HepG2 (cell line): ENCODE measurements around the gene SERINC5. TPM values are rescaled to one million over a fixed set of nuclear protein-coding genes. Genes with fewer than 3 reads are reported as not detected.

Experiments
- CC2D1A ChIP-seq: sonication (generic); formaldehyde crosslinking; IDR thresholded peaks from 2 replicates; pipeline ENCODE4 v1.8.1; 2023; ENCODE audit warnings: mild to moderate bottlenecking, missing genetic modification reagents
- CTCF ChIP-seq: sonication (generic); formaldehyde crosslinking; IDR thresholded peaks from 2 replicates; pipeline ENCODE4 v1.5.0; 2020; ENCODE audit warnings: mild to moderate bottlenecking, missing genetic modification reagents, moderate library complexity
- FOXJ3 ChIP-seq: sonication (generic); formaldehyde crosslinking; IDR thresholded peaks from 2 replicates; pipeline ENCODE4 v1.4.0; 2020; ENCODE audit warnings: missing genetic modification reagents, mild to moderate bottlenecking, borderline replicate concordance
- GABPA ChIP-seq, 2 experiments: IDR thresholded peaks; 2 replicates each; pipeline ENCODE4 v1.6.1; 2011 to 2016; ENCODE audit warnings: low read depth in 2 of 2, low read length in 1 of 2, missing biosample characterization in 1 of 2, missing genetic modification characterization in 1 of 2
- GZF1 ChIP-seq: sonication (generic); formaldehyde crosslinking; IDR thresholded peaks from 2 replicates; pipeline ENCODE4 v1.5.1; 2020; ENCODE audit warnings: mild to moderate bottlenecking, missing genetic modification reagents
- HDAC1 ChIP-seq: sonication (generic); formaldehyde crosslinking; IDR thresholded peaks from 2 replicates; pipeline ENCODE4 v1.5.1; 2020; ENCODE audit warnings: mild to moderate bottlenecking, missing genetic modification reagents
- MATR3 ChIP-seq: sonication (generic); formaldehyde crosslinking; IDR thresholded peaks from 2 replicates; pipeline ENCODE4 v1.4.0; 2020; ENCODE audit warnings: missing genetic modification reagents
- NCOA1 ChIP-seq: sonication (generic); formaldehyde crosslinking; IDR thresholded peaks from 2 replicates; pipeline ENCODE4 v1.9.0; 2021; ENCODE audit warnings: missing genetic modification reagents
- NR2F2 ChIP-seq: IDR thresholded peaks from 2 replicates; pipeline ENCODE4 v1.6.1; 2012; ENCODE audit warnings: low read depth, inconsistent platforms, borderline replicate concordance
- PAX8 ChIP-seq: sonication (generic); formaldehyde crosslinking; IDR thresholded peaks from 2 replicates; pipeline ENCODE4 v1.8.0; 2022; ENCODE audit warnings: mild to moderate bottlenecking, missing genetic modification reagents, borderline replicate concordance
- RCOR2 ChIP-seq: IDR thresholded peaks from 2 replicates; pipeline ENCODE4 v1.6.1; 2016; ENCODE audit warnings: missing biosample characterization, missing genetic modification reagents
- SIX4 ChIP-seq: sonication (generic); formaldehyde crosslinking; IDR thresholded peaks from 2 replicates; pipeline ENCODE4 v1.4.0; 2020; ENCODE audit warnings: missing genetic modification reagents
- SRSF1 ChIP-seq: fragments of 200-400 bp; formaldehyde crosslinking; optimal IDR thresholded peaks from 2 replicates; pipeline ENCODE3; 2017; ENCODE audit warnings: mild to moderate bottlenecking, low read depth, low read length, moderate library complexity
- TBL1XR1 ChIP-seq: fragments of 150-350 bp; IDR thresholded peaks from 2 replicates; pipeline ENCODE4 v1.6.1; 2014; ENCODE audit warnings: borderline replicate concordance, low read length; ENCODE audit not compliant: partially characterized antibody
- ZBTB21 ChIP-seq: sonication (generic); formaldehyde crosslinking; IDR thresholded peaks from 2 replicates; pipeline ENCODE4 v1.4.0; 2020; ENCODE audit warnings: missing genetic modification reagents
- ZNF317 ChIP-seq: sonication (generic); formaldehyde crosslinking; IDR thresholded peaks from 2 replicates; pipeline ENCODE4 v1.5.0; 2020; ENCODE audit warnings: mild to moderate bottlenecking, missing genetic modification reagents
- ZNF335 ChIP-seq: sonication (generic); formaldehyde crosslinking; IDR thresholded peaks from 2 replicates; pipeline ENCODE4 v1.4.0; 2020; ENCODE audit warnings: missing genetic modification reagents
- ZNF34 ChIP-seq: sonication (generic); formaldehyde crosslinking; IDR thresholded peaks from 2 replicates; pipeline ENCODE4 v1.4.0; 2020; ENCODE audit warnings: mild to moderate bottlenecking, missing genetic modification reagents, borderline replicate concordance
- ZNF343 ChIP-seq: sonication (generic); formaldehyde crosslinking; IDR thresholded peaks from 2 replicates; pipeline ENCODE4 v1.4.0; 2020; ENCODE audit warnings: mild to moderate bottlenecking, missing genetic modification reagents
- ZNF501 ChIP-seq: sonication (generic); formaldehyde crosslinking; IDR thresholded peaks from 2 replicates; pipeline ENCODE4 v1.5.1; 2020; ENCODE audit warnings: mild to moderate bottlenecking, moderate library complexity, missing genetic modification reagents
- ZNF557 ChIP-seq: sonication (generic); formaldehyde crosslinking; IDR thresholded peaks from 2 replicates; pipeline ENCODE4 v1.4.0; 2020; ENCODE audit warnings: missing genetic modification reagents
- ZNF589 ChIP-seq: sonication (generic); formaldehyde crosslinking; conservative IDR thresholded peaks from 2 replicates; pipeline ENCODE4 v1.8.0; 2022; ENCODE audit warnings: mild to moderate bottlenecking, moderate library complexity, missing genetic modification reagents
- ZNF629 ChIP-seq: sonication (generic); formaldehyde crosslinking; conservative IDR thresholded peaks from 2 replicates; pipeline ENCODE4 v1.5.0; 2020; ENCODE audit warnings: missing genetic modification reagents
- ZNF670 ChIP-seq: sonication (generic); formaldehyde crosslinking; IDR thresholded peaks from 2 replicates; pipeline ENCODE4 v1.8.0; 2022; ENCODE audit warnings: mild to moderate bottlenecking, missing genetic modification reagents, borderline replicate concordance
- ZSCAN25 ChIP-seq: sonication (generic); formaldehyde crosslinking; IDR thresholded peaks from 2 replicates; pipeline ENCODE4 v1.8.0; 2022; ENCODE audit warnings: mild to moderate bottlenecking, missing genetic modification reagents
- polyA plus RNA-seq, 8 experiments: library from polyadenylated mRNA; depleted of rRNA in 3 of 8; stranded (reverse) in 7 of 8; unstranded in 1 of 8; fragments of >200 nt; fragmentation: Illumina TruSeq in 4 of 8; extraction: Trizol in 4 of 8; gene quantifications; 2 replicates each; pipeline versions ENCODE4 v1.2.1 to v1.2.3, GENCODE V29; 2011 to 2016; ENCODE audit warnings: low read depth in 4 of 8, missing spikeins in 1 of 8, mixed read lengths in 1 of 8; ENCODE audit not compliant: insufficient read depth in 1 of 8
- total RNA-seq, 5 experiments: library from RNA; depleted of rRNA; stranded (reverse); fragments of >200 nt; fragmentation: Illumina TruSeq; extraction: Trizol; gene quantifications; 2 replicates each; pipeline ENCODE4 v1.2.3, GENCODE V29; 2016; ENCODE audit warnings: low read depth in 1 of 5
- TF ChIP-seq, protein P1 (sequence below): sonication (generic); formaldehyde crosslinking; IDR thresholded peaks from 2 replicates; pipeline ENCODE4 v1.5.0; 2020; ENCODE audit warnings: missing genetic modification reagents
- TF ChIP-seq, protein P2 (sequence below): sonication (generic); formaldehyde crosslinking; IDR thresholded peaks from 2 replicates; pipeline ENCODE4 v1.5.1; 2020; ENCODE audit warnings: mild to moderate bottlenecking, missing genetic modification reagents, moderate library complexity

SERINC5 gene
- total and polyA plus RNA-seq, 2 of the 13 experiments (the other 11 are each of a cell fraction or from before 2014, with no cell fraction given) = 17.3 to 22.8 TPM

GRCh38 chr5:80229902-80230255, 26.0 kb downstream of the SERINC5 start (continued):
- TF ChIP-seq NCOA1 (no peak), ZNF629 (CRISPR knock-in tag) (no peak), GZF1 (no peak), TBL1XR1 (no peak), ZNF335 (no peak), ZSCAN25 (CRISPR knock-in tag) (no peak), ZNF557 (CRISPR knock-in tag) (no peak), CC2D1A (CRISPR knock-in tag) (no peak), ZNF343 (CRISPR knock-in tag) (no peak), PAX8 (CRISPR knock-in tag) (no peak), SRSF1 (no peak), ZNF670 (CRISPR knock-in tag) (0 out of 2 replicates have a peak, but pooled peaks have one; percentile 42), SIX4 (no peak), RCOR2 (CRISPR knock-in tag) (no peak), ZNF589 (0 out of 2 replicates have a peak, but pooled peaks have one; percentile 50), NR2F2 (no peak), ZNF501 (peak; percentile 63), GABPA (IDR thresholded peaks at IDR 0.05; ENCODE audit: low read depth, low read length) (no peak), GABPA (CRISPR knock-in tag; IDR thresholded peaks at IDR 0.05; ENCODE audit: low read depth) (no peak), ZNF317 (CRISPR knock-in tag) (no peak), FOXJ3 (no peak), ZNF34 (CRISPR knock-in tag) (no peak), CTCF (CRISPR knock-in tag) (no peak), HDAC1 (0 out of 2 replicates have a peak, but pooled peaks have one; percentile 30), ZBTB21 (CRISPR knock-in tag) (no peak), MATR3 (CRISPR knock-in tag) (no peak)
- TF ChIP-seq, protein P1, sequence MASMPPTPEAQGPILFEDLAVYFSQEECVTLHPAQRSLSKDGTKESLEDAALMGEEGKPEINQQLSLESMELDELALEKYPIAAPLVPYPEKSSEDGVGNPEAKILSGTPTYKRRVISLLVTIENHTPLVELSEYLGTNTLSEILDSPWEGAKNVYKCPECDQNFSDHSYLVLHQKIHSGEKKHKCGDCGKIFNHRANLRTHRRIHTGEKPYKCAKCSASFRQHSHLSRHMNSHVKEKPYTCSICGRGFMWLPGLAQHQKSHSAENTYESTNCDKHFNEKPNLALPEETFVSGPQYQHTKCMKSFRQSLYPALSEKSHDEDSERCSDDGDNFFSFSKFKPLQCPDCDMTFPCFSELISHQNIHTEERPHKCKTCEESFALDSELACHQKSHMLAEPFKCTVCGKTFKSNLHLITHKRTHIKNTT (CRISPR knock-in tag) = no peak
- TF ChIP-seq, protein P2, sequence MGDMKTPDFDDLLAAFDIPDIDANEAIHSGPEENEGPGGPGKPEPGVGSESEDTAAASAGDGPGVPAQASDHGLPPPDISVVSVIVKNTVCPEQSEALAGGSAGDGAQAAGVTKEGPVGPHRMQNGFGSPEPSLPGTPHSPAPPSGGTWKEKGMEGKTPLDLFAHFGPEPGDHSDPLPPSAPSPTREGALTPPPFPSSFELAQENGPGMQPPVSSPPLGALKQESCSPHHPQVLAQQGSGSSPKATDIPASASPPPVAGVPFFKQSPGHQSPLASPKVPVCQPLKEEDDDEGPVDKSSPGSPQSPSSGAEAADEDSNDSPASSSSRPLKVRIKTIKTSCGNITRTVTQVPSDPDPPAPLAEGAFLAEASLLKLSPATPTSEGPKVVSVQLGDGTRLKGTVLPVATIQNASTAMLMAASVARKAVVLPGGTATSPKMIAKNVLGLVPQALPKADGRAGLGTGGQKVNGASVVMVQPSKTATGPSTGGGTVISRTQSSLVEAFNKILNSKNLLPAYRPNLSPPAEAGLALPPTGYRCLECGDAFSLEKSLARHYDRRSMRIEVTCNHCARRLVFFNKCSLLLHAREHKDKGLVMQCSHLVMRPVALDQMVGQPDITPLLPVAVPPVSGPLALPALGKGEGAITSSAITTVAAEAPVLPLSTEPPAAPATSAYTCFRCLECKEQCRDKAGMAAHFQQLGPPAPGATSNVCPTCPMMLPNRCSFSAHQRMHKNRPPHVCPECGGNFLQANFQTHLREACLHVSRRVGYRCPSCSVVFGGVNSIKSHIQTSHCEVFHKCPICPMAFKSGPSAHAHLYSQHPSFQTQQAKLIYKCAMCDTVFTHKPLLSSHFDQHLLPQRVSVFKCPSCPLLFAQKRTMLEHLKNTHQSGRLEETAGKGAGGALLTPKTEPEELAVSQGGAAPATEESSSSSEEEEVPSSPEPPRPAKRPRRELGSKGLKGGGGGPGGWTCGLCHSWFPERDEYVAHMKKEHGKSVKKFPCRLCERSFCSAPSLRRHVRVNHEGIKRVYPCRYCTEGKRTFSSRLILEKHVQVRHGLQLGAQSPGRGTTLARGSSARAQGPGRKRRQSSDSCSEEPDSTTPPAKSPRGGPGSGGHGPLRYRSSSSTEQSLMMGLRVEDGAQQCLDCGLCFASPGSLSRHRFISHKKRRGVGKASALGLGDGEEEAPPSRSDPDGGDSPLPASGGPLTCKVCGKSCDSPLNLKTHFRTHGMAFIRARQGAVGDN (CRISPR knock-in tag) = peak; percentile 38
